CD14-positive monocyte (primary cell): ENCODE results near the gene RPS27L. TPM values are rescaled to one million over a fixed set of nuclear protein-coding genes. Genes with fewer than 3 reads are reported as not detected.
A peak's percentile ranks its signal among the peaks of the same experiment; 100 is the strongest.

Source experiments
- DNase-seq, 3 donors: peaks; one replicate each; pipeline ENCODE4 v3.0.0-alpha.2; 2011 to 2022
- H2AFZ ChIP-seq: 2 replicates; pipeline ENCODE4 v1.6.0; 2012; ENCODE audit warnings: mild to moderate bottlenecking, low read depth, low read length, inconsistent platforms; ENCODE audit not compliant: insufficient read depth, poor library complexity, severe bottlenecking
- H3K27ac ChIP-seq, 2 donors: 1 replicate in 1 of 2; 2 replicates in 1 of 2; pipeline ENCODE4 v1.5.1; 2012 to 2013; ENCODE audit warnings: low read length in 2 of 2, control low read depth in 1 of 2, inconsistent platforms in 1 of 2, low read depth in 1 of 2, mild to moderate bottlenecking in 1 of 2
- H3K27me3 ChIP-seq, 2 donors: one replicate each; pipeline versions ENCODE4 v1.6.0 to v1.6.1; 2011 to 2013; ENCODE audit warnings: low read length in 2 of 2; ENCODE audit not compliant: control insufficient read depth in 2 of 2, insufficient read depth in 2 of 2
- H3K36me3 ChIP-seq, 2 donors: replicated peaks in 1 of 2; 1 replicate in 1 of 2; 2 replicates in 1 of 2; pipeline versions ENCODE4 v1.5.1 to v1.6.1; 2012 to 2013; ENCODE audit warnings: low read length in 2 of 2, control low read depth in 1 of 2, inconsistent platforms in 1 of 2, mild to moderate bottlenecking in 1 of 2; ENCODE audit not compliant: insufficient read depth in 2 of 2, control insufficient read depth in 1 of 2
- H3K4me1 ChIP-seq, 2 donors: 1 replicate in 1 of 2; 2 replicates in 1 of 2; pipeline versions ENCODE4 v1.5.1 to v1.6.1; 2012 to 2013; ENCODE audit warnings: low read length in 2 of 2, control low read depth in 1 of 2, inconsistent platforms in 1 of 2, mild to moderate bottlenecking in 1 of 2, moderate library complexity in 1 of 2; ENCODE audit not compliant: insufficient read depth in 2 of 2, control insufficient read depth in 1 of 2
- H3K4me2 ChIP-seq: replicated peaks from 2 replicates; pipeline ENCODE3; 2012; ENCODE audit warnings: low read length, moderate library complexity, mild to moderate bottlenecking; ENCODE audit not compliant: poor library complexity, severe bottlenecking; ENCODE audit errors: extremely low read depth
- H3K4me3 ChIP-seq, 3 experiments: fragments of 200-600 bp in 1 of 3; sonication (generic) in 1 of 3; replicated peaks in 1 of 3; 1 replicate in 2 of 3; 2 replicates in 1 of 3; pipeline ENCODE4 v1.5.1; 2011 to 2013; ENCODE audit warnings: low read length in 3 of 3, mild to moderate bottlenecking in 3 of 3, control low read depth in 2 of 3, low read depth in 2 of 3, inconsistent platforms in 1 of 3, moderate library complexity in 1 of 3
- H3K79me2 ChIP-seq: 2 replicates; pipeline ENCODE4 v1.6.0; 2012; ENCODE audit warnings: mild to moderate bottlenecking, control low read depth, inconsistent platforms, low read length, moderate library complexity; ENCODE audit not compliant: insufficient read depth
- H3K9ac ChIP-seq: 2 replicates; pipeline ENCODE4 v1.6.0; 2017; ENCODE audit warnings: low read length, mild to moderate bottlenecking; ENCODE audit not compliant: insufficient read depth, poor library complexity, severe bottlenecking
- H3K9me3 ChIP-seq, 2 donors: replicated peaks in 1 of 2; 1 replicate in 1 of 2; 2 replicates in 1 of 2; pipeline versions ENCODE4 v1.5.1 to v1.6.1; 2012 to 2013; ENCODE audit warnings: low read length in 2 of 2, control low read depth in 1 of 2; ENCODE audit not compliant: control insufficient read depth in 1 of 2, insufficient read depth in 1 of 2
- H4K20me1 ChIP-seq: 2 replicates; pipeline ENCODE4 v1.6.0; 2012; ENCODE audit warnings: mild to moderate bottlenecking, low read length, control low read depth, moderate library complexity; ENCODE audit not compliant: insufficient read depth
- H3K27ac Mint-ChIP-seq, 7 donors: one replicate each; pipeline ENCODE4 v1.8.0; 2020; ENCODE audit warnings: mild to moderate bottlenecking in 7 of 7, mixed read lengths in 7 of 7, moderate library complexity in 6 of 7, inconsistent platforms in 2 of 7
- H3K27me3 Mint-ChIP-seq, 3 donors: one replicate each; pipeline ENCODE4 v1.8.0; 2021 to 2022; ENCODE audit warnings: low read depth in 3 of 3, mild to moderate bottlenecking in 3 of 3, mixed read lengths in 3 of 3, moderate library complexity in 3 of 3, inconsistent platforms in 1 of 3
- H3K36me3 Mint-ChIP-seq, 2 donors: one replicate each; pipeline ENCODE4 v1.8.0; 2020; ENCODE audit warnings: mixed read lengths in 2 of 2, inconsistent platforms in 1 of 2, mild to moderate bottlenecking in 1 of 2
- H3K4me1 Mint-ChIP-seq: one replicate; pipeline ENCODE4 v1.8.0; 2020; ENCODE audit warnings: mild to moderate bottlenecking, mixed read lengths
- H3K4me3 Mint-ChIP-seq, 2 donors: one replicate each; pipeline ENCODE4 v1.8.0; 2020; ENCODE audit warnings: mild to moderate bottlenecking in 2 of 2, mixed read lengths in 2 of 2, moderate library complexity in 1 of 2
- H3K9me3 Mint-ChIP-seq, 7 donors: one replicate each; pipeline ENCODE4 v1.8.0; 2020 to 2022; ENCODE audit warnings: mixed read lengths in 7 of 7, mild to moderate bottlenecking in 6 of 7, moderate library complexity in 6 of 7, inconsistent platforms in 2 of 7
- WGBS: methylation state at CpG from one replicate; pipeline ENCODE4 v1.1.5; 2013; ENCODE audit warnings: missing lambda C conversion rate; ENCODE audit not compliant: insufficient coverage; 5-methylcytosine and 5-hydroxymethylcytosine counted together
- intact Hi-C, 2 donors: fragments of 100-400 bp; cut with micrococcal nuclease; formaldehyde crosslinking; loops; one replicate each; pipeline versions ENCODE4 v1.15.0 to v1.15.1; 2023
- polyA plus RNA-seq, 3 donors: library from polyadenylated mRNA; depleted of rRNA in 1 of 3; unstranded in 2 of 3; stranded (reverse) in 1 of 3; fragments of 300-500 nt in 2 of 3; fragments of >200 nt in 1 of 3; fragmentation: Illumina TruSeq in 2 of 3; gene quantifications; 1 replicate in 2 of 3; 2 replicates in 1 of 3; pipeline ENCODE4 v1.2.3, GENCODE V29; 2012 to 2021
- TF ChIP-seq, protein P1 (sequence below): fragments of 200-600 bp; IDR thresholded peaks from one replicate; pipeline ENCODE4 v1.8.0; 2022; ENCODE audit warnings: antibody characterized with exemption, mild to moderate bottlenecking

The RPS27L gene
- polyA plus RNA-seq, 3 donors = 16.1 to 196 (median 178) TPM

- H3K27ac ChIP-seq = no peak overlapping the region
- DNase-seq = no peak
- H3K4me2 ChIP-seq = no peak overlapping the region
- H3K4me3 ChIP-seq = no peak overlapping the region
- H3K36me3 ChIP-seq = no peaks in the 10 kb centered on the region
- H3K4me1 ChIP-seq = no peaks in the 10 kb centered on the region
- H3K9ac ChIP-seq = no peak overlapping the region
- intact Hi-C loops = no loop called here
- whole genome bisulfite sequencing = 100% methylated on average over 1 of the region's 3 CpGs
- Mint-ChIP-seq H3K27ac (no peak overlapping the region), H3K36me3 (no peaks in the 10 kb centered on the region), H3K27me3 (peaks cover 0 to 3% (median 0%) of the 10 kb centered on the region in 3 donors), H3K9me3 (no peaks in the 10 kb centered on the region), H3K4me3 (no peak overlapping the region), H3K4me1 (no peaks in the 10 kb centered on the region)
- H3K9me3 ChIP-seq = no peaks in the 10 kb centered on the region
- no peaks in the 10 kb centered on the region for H3K79me2 ChIP-seq
- H3K27me3 ChIP-seq = no peaks in the 10 kb centered on the region
- no peak overlapping the region for H2AFZ ChIP-seq
- H4K20me1 ChIP-seq = no peaks in the 10 kb centered on the region
- TF ChIP-seq, protein P1, sequence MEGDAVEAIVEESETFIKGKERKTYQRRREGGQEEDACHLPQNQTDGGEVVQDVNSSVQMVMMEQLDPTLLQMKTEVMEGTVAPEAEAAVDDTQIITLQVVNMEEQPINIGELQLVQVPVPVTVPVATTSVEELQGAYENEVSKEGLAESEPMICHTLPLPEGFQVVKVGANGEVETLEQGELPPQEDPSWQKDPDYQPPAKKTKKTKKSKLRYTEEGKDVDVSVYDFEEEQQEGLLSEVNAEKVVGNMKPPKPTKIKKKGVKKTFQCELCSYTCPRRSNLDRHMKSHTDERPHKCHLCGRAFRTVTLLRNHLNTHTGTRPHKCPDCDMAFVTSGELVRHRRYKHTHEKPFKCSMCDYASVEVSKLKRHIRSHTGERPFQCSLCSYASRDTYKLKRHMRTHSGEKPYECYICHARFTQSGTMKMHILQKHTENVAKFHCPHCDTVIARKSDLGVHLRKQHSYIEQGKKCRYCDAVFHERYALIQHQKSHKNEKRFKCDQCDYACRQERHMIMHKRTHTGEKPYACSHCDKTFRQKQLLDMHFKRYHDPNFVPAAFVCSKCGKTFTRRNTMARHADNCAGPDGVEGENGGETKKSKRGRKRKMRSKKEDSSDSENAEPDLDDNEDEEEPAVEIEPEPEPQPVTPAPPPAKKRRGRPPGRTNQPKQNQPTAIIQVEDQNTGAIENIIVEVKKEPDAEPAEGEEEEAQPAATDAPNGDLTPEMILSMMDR = no peak
Observed at GRCh38 chr15:63172851-63173451, 15.7 kb upstream of the RPS27L start.

DNA sequence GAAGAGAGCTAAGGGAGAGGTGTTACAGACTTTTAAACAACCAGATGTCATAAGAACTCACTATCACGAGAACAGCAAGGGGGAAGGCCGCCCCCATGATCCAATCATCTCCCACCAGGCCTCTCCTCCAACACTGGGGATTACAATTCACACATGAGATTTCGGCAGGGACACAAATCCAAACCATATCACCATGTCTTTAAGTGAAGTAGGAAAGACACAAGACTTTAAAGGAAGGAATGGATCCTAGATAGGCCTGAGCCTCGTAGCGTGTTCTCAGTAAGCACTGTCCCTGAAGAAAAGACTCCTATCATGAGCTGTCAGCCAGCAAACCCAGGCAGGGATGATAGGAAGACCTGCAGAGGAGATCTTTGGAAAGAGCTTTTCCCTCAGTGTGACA lies 15.1 kb upstream of the RPS27L start:
- Histone ChIP-seq H3K79me2 (no peaks in the 10 kb centered on the region), H3K9me3 (no peaks in the 10 kb centered on the region), H3K4me2 (no peak overlapping the region), H3K4me3 (no peak overlapping the region), H3K36me3 (no peaks in the 10 kb centered on the region), H2AFZ (no peak overlapping the region), H3K9ac (no peak overlapping the region), H3K27me3 (no peaks in the 10 kb centered on the region), H4K20me1 (no peaks in the 10 kb centered on the region), H3K27ac (no peak overlapping the region), H3K4me1 (no peaks in the 10 kb centered on the region)
- intact Hi-C loops = no loop called here
- Mint-ChIP-seq H3K27me3 (peaks cover 0 to 3% (median 0%) of the 10 kb centered on the region in 3 donors), H3K36me3 (no peaks in the 10 kb centered on the region), H3K4me3 (no peak overlapping the region), H3K4me1 (no peaks in the 10 kb centered on the region), H3K27ac (peak overlapping the region in 1 of 7 donors; percentile 38), H3K9me3 (no peaks in the 10 kb centered on the region)
- 82% methylated on average over 2 of the region's 5 CpGs for WGBS
- TF ChIP-seq, protein P1 = no peak
- no peak for DNase-seq
